Vagina (tissue), 2 donors: Measurements from ENCODE around the gene HTT-AS.

Experiments used
- CTCF ChIP-seq, 3 experiments: fragments of 450-650 bp in 2 of 3; fragments of 200-600 bp in 1 of 3; sonication (generic) in 1 of 3; IDR thresholded peaks; one replicate each; pipeline ENCODE4 v1.5.1; 2017 to 2019; ENCODE audit warnings: antibody characterized with exemption in 3 of 3, mild to moderate bottlenecking in 2 of 3, moderate library complexity in 2 of 3
- POLR2AphosphoS5 ChIP-seq, 2 donors: sonication (generic); formaldehyde crosslinking; IDR thresholded peaks; one replicate each; pipeline ENCODE4 v1.9.0; 2017; ENCODE audit warnings: antibody characterized with exemption in 2 of 2, mild to moderate bottlenecking in 2 of 2, low read depth in 1 of 2; ENCODE audit not compliant: insufficient read depth in 1 of 2

DNA sequence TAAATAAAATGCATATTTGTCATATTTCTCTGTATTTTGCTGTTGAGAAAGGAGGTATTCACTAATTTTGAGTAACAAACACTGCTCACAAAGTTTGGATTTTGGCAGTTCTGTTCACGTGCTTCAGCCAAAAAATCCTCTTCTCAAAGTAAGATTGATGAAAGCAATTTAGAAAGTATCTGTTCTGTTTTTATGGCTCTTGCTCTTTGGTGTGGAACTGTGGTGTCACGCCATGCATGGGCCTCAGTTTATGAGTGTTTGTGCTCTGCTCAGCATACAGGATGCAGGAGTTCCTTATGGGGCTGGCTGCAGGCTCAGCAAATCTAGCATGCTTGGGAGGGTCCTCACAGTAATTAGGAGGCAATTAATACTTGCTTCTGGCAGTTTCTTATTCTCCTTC lies 3.5 kb upstream of the HTT-AS start:
- no peak for TF ChIP-seq CTCF (IDR thresholded peaks at IDR 0.05)
- no peak for TF ChIP-seq POLR2AphosphoS5 (IDR thresholded peaks at IDR 0.05; ENCODE audit: insufficient read depth in 1 of 2, low read depth in 1 of 2)
